ENCODE data around the gene PER1. TPM values are rescaled to one million over a fixed set of nuclear protein-coding genes. Genes with fewer than 3 reads are reported as not detected.

PER1 gene
- total and polyA plus RNA-seq, 7 donors, result 30.5 to 153 (median 67.6) TPM

GRCh38 chr17:8186446-8186786 lies 34.2 kb upstream of the PER1 start:
- Histone ChIP-seq H3K27me3 (no peaks in the 10 kb centered on the region), H3K36me3 (no peaks in the 10 kb centered on the region), H3K4me3 (peak overlapping the region; percentile 56 to 76 (median 68)), H3K27ac (peak overlapping the region; percentile 81 to 99 (median 96)), H3K9me3 (no peaks in the 10 kb centered on the region), H3K4me1 (peaks cover 0 to 40% (median 32%) of the 10 kb centered on the region in 4 donors)
- intact Hi-C loops (cut with DNase I), result loop anchor here (1.0 kb wide), 2 partner anchors 35 to 48 kb away; no protein-coding TSS in a partner anchor
- TF ChIP-seq POLR2A (IDR thresholded peaks at IDR 0.05) (no peak), CTCF (IDR thresholded peaks at IDR 0.05) (peak in 2 of 4 experiments; percentile 12 to 25)
- 0% methylated on average over 23 of the region's 23 CpGs for WGBS, 2 donors
- no peak for DNase-seq

- H3K4me1 ChIP-seq, result peaks cover 0 to 35% (median 28%) of the 10 kb centered on the region in 4 donors
- WGBS, 2 donors, result 0% methylated on average over 44 of the region's 44 CpGs
- no peaks in the 10 kb centered on the region for H3K9me3 ChIP-seq
- H3K36me3 ChIP-seq, result no peaks in the 10 kb centered on the region
- H3K27me3 ChIP-seq, result no peaks in the 10 kb centered on the region
- H3K27ac ChIP-seq, result peak overlapping the region; percentile 81 to 99 (median 96)
- intact Hi-C loops (cut with DNase I), result loop anchor here (1.0 kb wide), 2 partner anchors 35 to 48 kb away; no protein-coding TSS in a partner anchor
- peak; percentile 95 for DNase-seq
- H3K4me3 ChIP-seq, result peak overlapping the region; percentile 56 to 76 (median 68)
- no peak for TF ChIP-seq CTCF (IDR thresholded peaks at IDR 0.05)
- TF ChIP-seq EP300 (IDR thresholded peaks at IDR 0.05), result no peak
- TF ChIP-seq POLR2AphosphoS5 (IDR thresholded peaks at IDR 0.05), result peak; percentile 56 to 80 (median 74)
- TF ChIP-seq POLR2A (IDR thresholded peaks at IDR 0.05), result peak; percentile 11 to 57
These were observed 33.6 kb upstream of the PER1 start for GRCh38 chr17:8185582-8186445.

GRCh38 chr17:8176998-8177731 lies 25.0 kb upstream of the PER1 start:
- TF ChIP-seq POLR2AphosphoS5 (IDR thresholded peaks at IDR 0.05) (no peak), CTCF (IDR thresholded peaks at IDR 0.05) (no peak), POLR2A (IDR thresholded peaks at IDR 0.05) (no peak), EP300 (IDR thresholded peaks at IDR 0.05) (no peak)
- DNase-seq, result no peak
- Histone ChIP-seq H3K9me3 (no peaks in the 10 kb centered on the region), H3K4me3 (peak overlapping the region in 3 of 4 donors; percentile 51 to 63 (median 60)), H3K27me3 (no peaks in the 10 kb centered on the region), H3K4me1 (peaks cover 0 to 37% (median 26%) of the 10 kb centered on the region in 4 donors), H3K27ac (peak overlapping the region; percentile 78 to 85 (median 84)), H3K36me3 (no peaks in the 10 kb centered on the region)
- intact Hi-C loops (cut with DNase I), result loop anchor here (5.0 kb wide), 1 partner anchor 55 kb away; the partner anchor contains the start of gene HES7
- 74 to 84% methylated on average over 19 of the region's 19 CpGs for WGBS, 2 donors

- no peaks in the 10 kb centered on the region for H3K36me3 ChIP-seq
- intact Hi-C loops (cut with DNase I), result loop anchor here (5.0 kb wide), 1 partner anchor 54 kb away; the partner anchor contains the start of gene HES7
- peak; percentile 94 for DNase-seq
- H3K27me3 ChIP-seq, result no peaks in the 10 kb centered on the region
- H3K9me3 ChIP-seq, result no peaks in the 10 kb centered on the region
- 2 to 3% methylated on average over 56 of the region's 56 CpGs for WGBS, 2 donors
- peak within 1 kb of the TSS; percentile 78 to 85 (median 84) for H3K27ac ChIP-seq
- H3K4me3 ChIP-seq, result peak within 1 kb of the TSS; percentile 40 to 63 (median 56)
- TF ChIP-seq POLR2A (IDR thresholded peaks at IDR 0.05) (peak in 1 of 2 donors; percentile 45), EP300 (IDR thresholded peaks at IDR 0.05) (no peak), POLR2AphosphoS5 (IDR thresholded peaks at IDR 0.05) (peak; percentile 34 to 73 (median 61))
- H3K4me1 ChIP-seq, result peaks cover 0 to 37% (median 26%) of the 10 kb centered on the region in 4 donors
These were observed 24.2 kb upstream of the PER1 start, which contains the start of gene TMEM107 for GRCh38 chr17:8176197-8176940. TMEM107 (minus strand) TSS chr17:8176380; CDS start chr17:8176286, 94 bp downstream.

All from sigmoid colon (tissue), 7 donors.